NOMO-1 (cell line): Measurements from ENCODE around the gene AP1B1.

Experiments used
- DNase-seq, 2 experiments: peaks; one replicate each; lab custom pipeline; 2025; ENCODE audit not compliant: unreplicated experiment in 2 of 2; lab: John Stamatoyannopoulos, UW

The AP1B1 gene

GRCh38 chr22:29315286-29316140, 72.9 kb downstream of the AP1B1 start, which contains the start of gene RASL10A:
Gene RASL10A, minus strand, starts transcription at chr22:29315697. Its CDS starts 451 bp downstream, at chr22:29315246.
- no peak for DNase-seq

GRCh38 chr22:29314537-29315285, 73.7 kb downstream of the AP1B1 start:
- no peak for DNase-seq

- no peak for DNase-seq
These were observed 74.5 kb downstream of the AP1B1 start for GRCh38 chr22:29313576-29314466.

- no peak for DNase-seq
These were observed 75.2 kb downstream of the AP1B1 start for GRCh38 chr22:29313126-29313575.

GRCh38 chr22:29312218-29313125, 75.9 kb downstream of the AP1B1 start:
- no peak for DNase-seq

- DNase-seq: no peak
These were observed 76.7 kb downstream of the AP1B1 start for GRCh38 chr22:29311464-29312217.

- DNase-seq: peak; percentile 57 to 82
These were observed 77.5 kb downstream of the AP1B1 start for GRCh38 chr22:29310863-29311339.

GRCh38 chr22:29310065-29310862, 78.1 kb downstream of the AP1B1 start:
- no peak for DNase-seq

GRCh38 chr22:29309332-29310064, 78.9 kb downstream of the AP1B1 start:
- no peak for DNase-seq

- no peak for DNase-seq
These were observed 79.5 kb downstream of the AP1B1 start for GRCh38 chr22:29308791-29309262.

GRCh38 chr22:29308148-29308790, 80.1 kb downstream of the AP1B1 start:
- no peak for DNase-seq

GRCh38 chr22:29307596-29308147, 80.7 kb downstream of the AP1B1 start:
- DNase-seq: no peak

- DNase-seq: peak; percentile 32 to 59
These were observed 81.4 kb downstream of the AP1B1 start for GRCh38 chr22:29306835-29307595.

- peak; percentile 41 to 70 for DNase-seq
These were observed 82.1 kb downstream of the AP1B1 start, which contains the start of gene GAS2L1 for GRCh38 chr22:29306175-29306834. Gene GAS2L1, plus strand, starts transcription at chr22:29306650. Its CDS starts 1,456 bp downstream, at chr22:29308106.

- no peak for DNase-seq
These were observed 82.6 kb downstream of the AP1B1 start for GRCh38 chr22:29305836-29306174.
